Activated T-helper 9 cell treated with anti-CD3 and anti-CD28 coated beads, Interleukin-2, amount 50 U/mL, for 16 hours (primary cell): ENCODE data around the gene ZFP64.
"Not testable (repeated sequence)": the region's sequence is repeated elsewhere in the genome, so short reads cannot be mapped to it uniquely, and the experiment has no call there.

Source experiments
- DNase-seq: peaks from one replicate; pipeline ENCODE4 v3.0.0-alpha.2; 2020; ENCODE audit warnings: low read depth

Gene ZFP64

GRCh38 chr20:52201395-52201794 lies 9.8 kb upstream of the ZFP64 start:
- no peak for DNase-seq

DNA sequence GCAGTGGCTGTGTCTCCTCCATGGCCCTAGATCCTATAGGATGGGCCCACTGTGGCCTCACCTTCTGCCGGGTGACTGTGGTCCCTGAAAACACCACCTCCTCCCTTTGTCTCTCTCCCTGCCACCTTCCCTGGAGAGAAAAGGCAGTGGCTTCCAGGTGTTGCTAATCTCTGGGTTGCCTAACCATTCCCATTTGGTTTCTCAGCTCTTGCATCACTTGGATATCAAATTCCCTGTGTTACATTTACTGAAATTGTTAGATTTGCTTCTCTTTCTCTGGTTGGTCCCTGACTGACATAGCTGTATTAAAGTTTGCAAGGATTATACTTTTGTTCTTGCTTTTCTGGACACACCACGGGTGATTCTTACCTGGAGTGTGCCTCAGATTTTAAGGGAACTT lies 9.3 kb upstream of the ZFP64 start:
- no peak for DNase-seq

DNA sequence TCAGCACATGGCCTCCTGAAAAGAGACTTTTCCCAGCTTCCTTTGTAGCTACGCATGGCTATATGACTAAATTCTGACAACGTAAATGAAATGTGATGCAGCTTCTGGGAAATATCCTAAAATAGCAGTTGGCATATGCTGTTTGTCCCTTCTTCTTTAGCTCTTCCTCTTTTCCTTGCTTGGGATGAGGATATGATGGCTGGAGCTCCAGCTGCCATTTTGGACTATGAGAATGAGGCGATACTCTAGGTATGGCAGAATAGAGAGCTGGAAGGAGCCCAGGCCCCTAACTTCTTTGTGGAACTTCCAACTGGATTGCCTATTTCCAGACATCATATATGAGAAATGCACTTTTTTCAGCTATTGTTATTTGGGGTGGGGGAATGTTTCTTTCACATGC lies 5.3 kb upstream of the ZFP64 start:
- DNase-seq = no peak

- no peak for DNase-seq
Observed at GRCh38 chr20:52193886-52194545, 2.4 kb upstream of the ZFP64 start.

GRCh38 chr20:52193133-52193532 lies 1.6 kb upstream of the ZFP64 start:
- DNase-seq = no peak

DNA sequence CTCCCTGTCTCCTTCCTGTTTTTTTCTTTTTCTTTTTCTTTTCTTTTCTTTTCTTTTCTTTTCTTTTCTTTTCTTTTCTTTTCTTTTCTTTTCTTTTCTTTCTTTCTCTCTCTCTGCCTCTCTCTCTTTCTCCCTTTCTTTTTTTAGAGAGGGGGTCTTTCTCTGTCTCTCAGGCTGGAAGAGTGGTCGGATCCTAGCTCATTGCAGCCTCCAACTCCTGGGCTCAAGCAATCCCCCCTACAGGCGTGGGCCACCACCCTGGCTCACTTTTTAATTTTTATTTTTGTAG lies 1.1 kb upstream of the ZFP64 start:
- not testable (repeated sequence) for DNase-seq

DNA sequence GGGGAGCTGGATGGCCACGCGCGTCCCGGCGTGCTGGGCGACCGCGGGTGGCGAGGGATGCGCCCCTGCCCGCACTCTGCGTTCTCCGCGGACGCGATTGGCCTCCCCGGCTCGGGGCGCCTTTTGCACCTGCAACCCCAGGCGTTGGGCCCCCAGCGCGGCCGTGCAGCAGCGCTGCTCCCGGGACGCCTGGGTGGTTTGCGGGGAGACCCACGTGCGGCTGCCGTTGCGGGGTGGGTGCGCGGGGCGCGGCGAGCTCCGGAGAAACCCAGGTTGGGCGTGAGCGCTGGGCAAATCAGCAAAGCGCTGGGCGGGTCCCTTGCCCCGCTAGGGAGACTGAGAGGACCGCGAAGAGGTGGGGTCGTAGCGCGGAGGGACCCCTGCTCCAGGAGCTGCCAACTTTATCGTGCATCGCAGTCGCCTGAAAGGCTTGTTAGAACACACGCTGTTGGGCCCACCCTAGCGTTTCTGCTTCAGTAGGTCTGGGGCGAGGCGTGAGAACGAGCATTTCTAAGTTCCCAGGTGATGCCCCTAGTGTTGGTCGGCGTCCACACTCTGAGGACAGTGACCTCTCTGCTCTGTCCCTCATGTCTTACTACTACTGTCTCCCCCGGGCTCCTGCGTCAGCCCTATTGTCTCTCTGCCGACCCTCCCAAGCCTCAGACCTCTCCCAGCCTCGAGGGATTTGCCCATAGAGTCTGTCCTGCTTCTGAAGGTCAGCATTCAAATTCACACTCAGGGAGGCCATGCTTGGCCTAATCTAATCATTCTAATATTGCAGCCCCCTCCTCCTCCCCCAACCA lies 538 bp upstream of the ZFP64 start:
- DNase-seq = peak; percentile 28

GRCh38 chr20:52190437-52191131 lies 995 bp downstream of the ZFP64 start:
- DNase-seq = peak; percentile 10

GRCh38 chr20:52181766-52182165 lies 9.8 kb downstream of the ZFP64 start:
- DNase-seq = no peak

DNA sequence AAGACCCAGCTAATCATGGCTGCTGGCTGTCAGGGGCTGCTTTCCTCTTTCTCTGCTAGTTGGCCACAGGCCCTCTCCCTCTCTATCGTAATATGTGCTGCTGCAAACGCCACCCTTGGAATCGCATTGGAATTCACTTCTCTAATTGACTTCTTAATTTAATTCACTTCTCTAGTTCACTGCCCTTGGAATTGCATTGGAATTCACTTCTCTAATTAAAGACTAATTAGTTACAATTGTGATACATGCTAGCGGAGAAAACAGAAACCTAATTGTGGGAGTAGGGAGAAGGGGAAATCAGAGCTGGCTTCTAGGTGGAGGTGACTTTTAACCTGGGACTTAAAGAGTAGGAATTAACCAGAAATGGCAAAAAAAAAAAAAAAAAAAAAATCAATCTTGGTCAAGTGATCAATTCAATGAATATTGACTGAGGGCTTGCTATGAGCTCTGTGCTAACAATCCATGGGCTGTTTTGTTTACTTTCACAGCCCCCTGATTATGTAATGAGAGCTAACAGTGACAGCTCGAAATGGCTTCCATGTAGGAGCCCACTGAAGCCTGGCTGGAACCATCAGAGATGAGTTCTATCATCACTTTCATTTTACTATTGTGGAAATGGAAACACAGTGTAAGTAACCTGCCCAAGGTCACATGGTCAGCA lies 11.3 kb downstream of the ZFP64 start:
- no peak for DNase-seq

DNA sequence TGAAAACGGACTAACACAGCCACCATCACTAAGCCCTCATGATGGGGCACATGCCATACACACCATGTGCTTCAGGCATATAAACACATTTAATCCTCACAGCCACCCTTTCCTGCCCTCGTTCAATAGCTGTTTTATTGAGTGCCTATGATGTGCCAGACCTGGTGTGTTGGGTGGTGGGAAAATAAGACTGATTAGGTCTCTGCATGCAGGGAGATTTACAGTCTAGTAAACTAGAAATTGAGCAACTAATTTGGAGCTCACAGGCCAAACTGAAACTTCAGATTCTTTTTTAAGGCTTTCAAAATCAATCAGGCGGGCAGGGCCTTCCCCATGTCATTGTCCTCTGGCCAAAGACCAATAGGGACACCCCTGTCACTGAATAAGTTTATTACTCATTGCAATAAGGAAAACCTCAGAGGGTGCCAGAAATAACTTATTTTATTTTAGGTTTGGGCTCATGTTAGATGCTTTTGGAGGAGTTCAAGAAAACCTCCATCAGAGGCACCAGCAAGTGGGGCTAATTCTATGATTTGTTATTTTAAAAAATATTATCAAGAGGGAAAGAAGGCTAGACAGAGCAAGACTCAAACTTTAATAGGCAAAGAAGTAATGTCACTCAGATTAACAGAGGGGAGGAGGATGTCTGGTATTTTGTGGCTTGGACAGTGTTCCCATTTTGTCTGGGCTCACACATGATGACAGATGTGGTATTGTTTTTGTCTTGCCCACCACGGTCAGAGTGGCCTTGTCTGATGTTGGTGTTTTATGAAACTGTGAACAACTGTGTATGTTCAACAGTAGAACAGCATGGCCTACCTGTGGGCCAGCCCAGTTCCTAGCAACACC lies 12.0 kb downstream of the ZFP64 start:
- DNase-seq = no peak

DNA sequence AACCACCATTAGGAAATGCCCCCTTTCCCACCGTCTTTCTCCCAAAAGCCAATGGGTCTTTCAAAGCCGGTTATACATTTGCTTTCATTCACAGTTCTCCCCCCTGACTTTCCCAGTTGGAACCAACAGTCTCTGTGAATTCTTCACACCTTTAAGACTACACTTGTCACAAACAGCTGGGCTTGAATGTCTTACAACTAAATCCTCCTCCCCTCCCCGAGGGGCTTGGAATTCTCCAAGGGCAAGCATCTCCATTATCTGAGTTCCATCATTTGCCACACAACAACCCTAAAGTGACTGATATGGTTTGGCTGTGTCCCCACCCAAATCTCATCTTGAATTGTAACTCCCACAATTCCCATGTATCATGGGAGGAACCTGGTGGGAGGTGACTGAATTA lies 12.9 kb downstream of the ZFP64 start:
- no peak for DNase-seq

- DNase-seq = no peak
Observed at GRCh38 chr20:52175840-52176239, 15.7 kb downstream of the ZFP64 start.

DNA sequence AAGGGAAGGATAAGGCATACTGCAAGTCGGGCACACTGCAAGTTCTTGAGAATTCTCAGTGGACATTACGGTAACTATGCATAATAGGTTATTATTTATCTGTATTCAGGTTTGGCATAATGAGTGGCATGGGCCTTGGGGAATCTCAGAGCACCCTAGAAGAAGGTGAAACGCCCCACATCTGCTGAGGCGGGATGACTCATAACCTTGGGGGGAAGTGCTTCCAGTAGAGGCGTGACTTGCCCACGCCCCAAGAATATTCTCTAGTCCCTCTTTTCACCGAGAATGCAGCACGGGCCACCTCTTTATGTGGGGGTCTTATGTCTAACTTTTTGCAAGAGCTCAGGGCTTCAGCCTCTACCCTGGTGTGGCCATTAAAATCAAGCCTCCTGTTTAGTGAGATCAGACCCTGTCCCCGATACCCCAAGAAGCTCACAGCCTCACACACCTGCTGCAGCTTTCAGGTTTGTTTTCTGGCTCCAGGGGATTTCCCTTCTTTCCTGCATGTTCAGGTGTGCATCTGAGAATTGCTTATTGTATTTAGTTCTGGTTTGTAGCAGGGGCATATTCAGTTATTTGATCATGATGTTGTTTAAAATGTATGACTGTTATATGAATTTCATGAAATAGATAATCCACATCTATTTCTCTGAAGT lies 19.1 kb downstream of the ZFP64 start:
- DNase-seq = no peak

DNA sequence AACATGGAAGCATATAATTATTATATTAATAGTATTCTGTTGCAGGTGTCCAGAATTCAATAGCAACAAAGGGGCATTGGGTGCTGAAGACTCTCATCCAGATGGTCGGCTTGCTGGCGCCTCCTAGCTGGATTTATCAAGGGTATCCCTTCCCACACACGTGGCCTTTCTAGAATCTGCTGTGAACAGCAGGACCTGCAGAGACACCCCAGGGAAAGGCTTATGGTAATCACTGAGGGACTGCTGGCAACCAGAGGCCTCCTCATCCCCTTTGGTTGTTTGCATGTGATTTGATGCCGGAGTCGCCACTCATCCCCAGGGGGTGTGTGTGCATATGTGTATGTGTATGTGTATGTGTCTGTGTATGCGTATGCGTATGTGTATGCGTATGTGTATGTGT lies 20.6 kb downstream of the ZFP64 start:
- DNase-seq = no peak

DNA sequence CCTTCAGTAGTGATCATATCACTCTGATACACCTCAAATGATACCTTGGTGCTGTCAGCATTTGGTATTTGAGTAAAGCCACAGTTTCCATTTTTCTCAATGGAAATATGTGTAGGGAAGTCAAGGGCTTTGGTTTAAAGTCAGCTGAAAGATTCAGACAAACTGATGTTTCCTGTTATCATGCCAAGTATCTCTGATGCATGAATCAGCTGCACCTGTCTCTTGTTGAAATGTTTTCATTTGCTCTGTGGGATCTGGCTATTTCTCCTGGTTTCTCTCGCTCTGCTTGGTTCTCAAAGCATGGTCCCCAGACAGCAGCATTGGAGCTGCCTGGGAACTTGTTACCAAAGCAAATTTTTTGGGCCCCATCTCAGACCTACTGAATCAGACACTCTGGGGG lies 23.5 kb downstream of the ZFP64 start:
- DNase-seq = no peak

GRCh38 chr20:52167232-52167840 lies 24.2 kb downstream of the ZFP64 start:
- no peak for DNase-seq

DNA sequence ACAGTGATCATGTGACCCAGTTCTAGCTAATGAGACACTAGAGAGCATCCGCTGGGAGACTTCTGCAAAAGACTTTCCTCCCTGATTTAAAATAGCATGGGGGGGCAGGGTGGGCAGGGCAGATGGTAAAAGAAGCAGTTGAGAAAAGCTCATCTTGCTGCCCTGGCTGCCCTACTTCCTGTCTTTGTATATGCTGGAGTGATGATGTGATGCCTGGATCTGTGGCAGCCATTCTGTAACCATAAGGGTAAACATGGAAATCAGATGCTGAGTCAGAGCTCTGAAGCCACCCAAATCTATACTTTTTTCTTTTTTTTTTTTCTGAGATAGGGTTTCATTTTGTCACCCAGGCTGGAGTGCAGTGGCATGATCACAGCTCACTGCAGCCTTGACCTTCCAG lies 25.4 kb downstream of the ZFP64 start:
- no peak for DNase-seq

GRCh38 chr20:52160621-52161204 lies 30.9 kb downstream of the ZFP64 start:
- DNase-seq = no peak

DNA sequence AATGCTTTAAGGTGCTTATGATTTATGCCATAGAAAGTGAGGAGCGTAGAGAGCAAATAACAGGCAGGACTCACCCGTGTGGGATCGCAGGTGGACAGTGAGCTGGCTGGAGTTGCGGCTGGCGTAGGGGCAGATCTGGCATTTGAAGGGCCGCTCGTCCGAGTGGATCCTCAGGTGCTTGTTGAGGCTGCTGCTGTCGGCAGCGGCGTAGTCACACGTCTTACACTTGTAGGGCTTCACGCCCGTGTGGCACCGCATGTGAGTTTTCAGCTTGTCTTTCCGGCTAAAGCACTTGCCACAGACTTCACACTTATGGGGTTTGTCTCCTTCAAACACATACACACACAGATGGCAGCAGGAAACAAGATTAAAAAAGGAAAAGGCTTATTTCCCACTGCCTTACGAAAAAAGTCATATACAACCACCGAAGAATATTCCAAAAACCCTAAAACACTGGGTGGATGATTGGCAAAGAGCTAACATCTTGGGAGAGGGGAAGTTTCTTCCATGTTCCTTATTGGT lies 31.5 kb downstream of the ZFP64 start:
- no peak for DNase-seq
